Activated CD8-positive, alpha-beta T cell treated with anti-CD3 and anti-CD28 coated beads for 36 hours (primary cell): ENCODE measurements around the gene ZNF343. TPM values are rescaled to one million over a fixed set of nuclear protein-coding genes. Genes with fewer than 3 reads are reported as not detected.

Experiments
- ATAC-seq: fragments of 200-7000 bp; cut with Tn5 transposase; one replicate; pipeline ENCODE4 v1.10.0; 2021; ENCODE audit warnings: mild to moderate bottlenecking, moderate library complexity
- CTCF ChIA-PET: fragments of 350-600 bp; sonication (Branson Sonifier 250); formaldehyde crosslinking; loops from one replicate; lab custom pipeline; 2021; ENCODE audit warnings: antibody characterized with exemption; lab: Charles Lee
- POLR2A ChIA-PET: fragments of 350-600 bp; sonication (Branson Sonifier 250); formaldehyde crosslinking; loops from one replicate; lab custom pipeline; 2021; ENCODE audit warnings: antibody characterized with exemption; lab: Charles Lee
- DNase-seq: peaks from one replicate; pipeline ENCODE4 v3.0.0-alpha.2; 2020
- H3K27ac Mint-ChIP-seq: one replicate; pipeline ENCODE4 v1.8.0; 2021; ENCODE audit warnings: mild to moderate bottlenecking, mixed read lengths
- H3K27me3 Mint-ChIP-seq: one replicate; pipeline ENCODE4 v1.8.0; 2021; ENCODE audit warnings: mixed read lengths
- H3K36me3 Mint-ChIP-seq: one replicate; pipeline ENCODE4 v1.8.0; 2021; ENCODE audit warnings: low read depth, mixed read lengths
- H3K4me1 Mint-ChIP-seq: one replicate; pipeline ENCODE4 v1.8.0; 2021; ENCODE audit warnings: low read depth, mixed read lengths
- H3K4me3 Mint-ChIP-seq: one replicate; pipeline ENCODE4 v1.8.0; 2021; ENCODE audit warnings: mild to moderate bottlenecking, moderate library complexity, mixed read lengths
- H3K9me3 Mint-ChIP-seq: one replicate; pipeline ENCODE4 v1.8.0; 2021; ENCODE audit warnings: mixed read lengths
- intact Hi-C: fragments of 100-400 bp; cut with micrococcal nuclease; formaldehyde crosslinking; loops from one replicate; pipeline ENCODE4 v1.10.0; 2022
- total RNA-seq, 2 experiments: library from RNA; stranded (reverse); gene quantifications; one replicate each; pipeline ENCODE4 v1.2.3, GENCODE V29; 2021
- TF ChIP-seq, protein P1 (sequence below): fragments of 200-600 bp; IDR thresholded peaks from one replicate; pipeline ENCODE4 v1.8.0; 2022; ENCODE audit warnings: antibody characterized with exemption, mild to moderate bottlenecking

Gene ZNF343
- total RNA-seq, 2 experiments from 2014 or later = 8.5 to 9.5 TPM

DNA sequence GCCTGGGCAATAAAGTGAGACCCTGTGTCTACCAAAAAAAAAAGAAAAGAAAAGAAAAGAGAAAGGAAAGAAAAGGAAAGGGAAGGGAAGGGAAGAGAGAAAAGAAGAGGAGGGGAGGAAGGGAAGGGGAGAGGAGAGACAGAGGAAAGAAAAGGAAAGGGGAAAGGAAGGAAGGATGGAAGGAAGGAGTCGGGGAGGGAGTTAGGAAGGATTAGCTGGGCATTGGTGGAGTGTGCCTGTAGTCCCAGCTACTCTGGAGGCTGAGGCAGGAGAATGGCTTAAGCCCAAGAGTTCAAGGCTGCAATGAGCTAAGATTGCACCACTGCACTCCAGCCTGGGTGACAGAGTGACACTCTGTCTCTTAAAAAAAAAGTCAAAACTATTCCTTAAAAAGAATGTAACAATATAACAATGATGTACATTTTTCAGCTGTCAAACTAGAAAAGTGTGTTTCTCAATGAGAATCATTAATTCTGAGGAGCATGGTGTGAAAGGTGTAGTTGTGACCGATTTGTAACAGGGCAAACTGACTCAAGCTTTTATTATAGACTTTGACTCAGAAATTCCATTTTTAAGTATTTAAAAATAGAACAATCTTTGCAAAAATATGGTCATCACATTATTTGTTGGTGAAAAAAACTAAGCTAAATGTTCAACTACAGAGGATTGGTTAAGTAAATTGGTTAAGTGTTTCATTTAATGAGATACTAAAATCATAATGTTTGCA is 52.8 kb downstream of the ZNF343 start:
- CTCF ChIA-PET = interaction anchor here (0.6 to 2.4 kb wide), 11 partner anchors 9 to 248 kb away, joined by 3 to 8 read pairs (median 3); no protein-coding TSS in a partner anchor
- Mint-ChIP-seq H3K27ac (no peak overlapping the region), H3K4me3 (no peak overlapping the region), H3K4me1 (peaks cover 26% of the 10 kb centered on the region), H3K9me3 (no peaks in the 10 kb centered on the region), H3K27me3 (no peaks in the 10 kb centered on the region), H3K36me3 (peaks cover 22% of the 10 kb centered on the region)
- ATAC-seq (no peak), DNase-seq (no peak)
- POLR2A ChIA-PET = interaction anchor here (0.7 to 7.3 kb wide), 3 partner anchors 11 to 22 kb away, joined by 3 to 87 read pairs (median 3); partner anchors contain the start of gene SNRPB
- intact Hi-C loops = loop anchor here (10.0 kb wide), 1 partner anchor 491 kb away; no protein-coding TSS in a partner anchor
- TF ChIP-seq, protein P1, sequence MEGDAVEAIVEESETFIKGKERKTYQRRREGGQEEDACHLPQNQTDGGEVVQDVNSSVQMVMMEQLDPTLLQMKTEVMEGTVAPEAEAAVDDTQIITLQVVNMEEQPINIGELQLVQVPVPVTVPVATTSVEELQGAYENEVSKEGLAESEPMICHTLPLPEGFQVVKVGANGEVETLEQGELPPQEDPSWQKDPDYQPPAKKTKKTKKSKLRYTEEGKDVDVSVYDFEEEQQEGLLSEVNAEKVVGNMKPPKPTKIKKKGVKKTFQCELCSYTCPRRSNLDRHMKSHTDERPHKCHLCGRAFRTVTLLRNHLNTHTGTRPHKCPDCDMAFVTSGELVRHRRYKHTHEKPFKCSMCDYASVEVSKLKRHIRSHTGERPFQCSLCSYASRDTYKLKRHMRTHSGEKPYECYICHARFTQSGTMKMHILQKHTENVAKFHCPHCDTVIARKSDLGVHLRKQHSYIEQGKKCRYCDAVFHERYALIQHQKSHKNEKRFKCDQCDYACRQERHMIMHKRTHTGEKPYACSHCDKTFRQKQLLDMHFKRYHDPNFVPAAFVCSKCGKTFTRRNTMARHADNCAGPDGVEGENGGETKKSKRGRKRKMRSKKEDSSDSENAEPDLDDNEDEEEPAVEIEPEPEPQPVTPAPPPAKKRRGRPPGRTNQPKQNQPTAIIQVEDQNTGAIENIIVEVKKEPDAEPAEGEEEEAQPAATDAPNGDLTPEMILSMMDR = no peak

DNA sequence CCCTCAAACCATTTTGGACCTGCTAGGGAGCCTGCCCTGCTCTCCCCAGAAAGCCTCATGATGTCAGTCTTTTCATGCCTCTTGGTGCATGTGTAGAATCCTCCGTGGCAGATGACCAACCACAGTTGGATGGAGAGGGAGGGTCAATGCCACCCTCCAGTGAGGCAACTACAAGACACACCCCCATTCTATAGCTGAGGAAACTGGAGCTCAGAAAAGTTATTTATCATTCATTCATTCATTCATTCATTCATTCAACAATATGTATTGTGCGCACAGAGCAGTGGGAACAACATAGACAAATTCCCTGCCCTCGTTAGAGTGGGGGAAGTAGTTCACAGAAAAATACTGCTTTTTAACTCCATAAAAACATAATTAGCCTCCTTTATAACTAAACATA is 54.9 kb downstream of the ZNF343 start:
- intact Hi-C loops = loop anchor here (10.0 kb wide), 1 partner anchor 489 kb away; no protein-coding TSS in a partner anchor
- no peak for DNase-seq
- peaks cover 38% of the 10 kb centered on the region for H3K4me1 Mint-ChIP-seq
- no peak for ATAC-seq
- TF ChIP-seq, protein P1 = no peak
- no peak overlapping the region for H3K4me3 Mint-ChIP-seq
- peaks cover 5% of the 10 kb centered on the region for H3K36me3 Mint-ChIP-seq
- ChIA-PET POLR2A (interaction anchor here (2.2 to 2.4 kb wide), 2 partner anchors 9 to 17 kb away, joined by 7 to 11 read pairs; partner anchors contain the start of gene SNRPB), CTCF (interaction anchor here (0.9 to 5.0 kb wide), 11 partner anchors 13 to 246 kb away, joined by 3 to 64 read pairs (median 5); no protein-coding TSS in a partner anchor)
- H3K9me3 Mint-ChIP-seq = no peaks in the 10 kb centered on the region
- no peak overlapping the region for H3K27ac Mint-ChIP-seq
- H3K27me3 Mint-ChIP-seq = no peaks in the 10 kb centered on the region

DNA sequence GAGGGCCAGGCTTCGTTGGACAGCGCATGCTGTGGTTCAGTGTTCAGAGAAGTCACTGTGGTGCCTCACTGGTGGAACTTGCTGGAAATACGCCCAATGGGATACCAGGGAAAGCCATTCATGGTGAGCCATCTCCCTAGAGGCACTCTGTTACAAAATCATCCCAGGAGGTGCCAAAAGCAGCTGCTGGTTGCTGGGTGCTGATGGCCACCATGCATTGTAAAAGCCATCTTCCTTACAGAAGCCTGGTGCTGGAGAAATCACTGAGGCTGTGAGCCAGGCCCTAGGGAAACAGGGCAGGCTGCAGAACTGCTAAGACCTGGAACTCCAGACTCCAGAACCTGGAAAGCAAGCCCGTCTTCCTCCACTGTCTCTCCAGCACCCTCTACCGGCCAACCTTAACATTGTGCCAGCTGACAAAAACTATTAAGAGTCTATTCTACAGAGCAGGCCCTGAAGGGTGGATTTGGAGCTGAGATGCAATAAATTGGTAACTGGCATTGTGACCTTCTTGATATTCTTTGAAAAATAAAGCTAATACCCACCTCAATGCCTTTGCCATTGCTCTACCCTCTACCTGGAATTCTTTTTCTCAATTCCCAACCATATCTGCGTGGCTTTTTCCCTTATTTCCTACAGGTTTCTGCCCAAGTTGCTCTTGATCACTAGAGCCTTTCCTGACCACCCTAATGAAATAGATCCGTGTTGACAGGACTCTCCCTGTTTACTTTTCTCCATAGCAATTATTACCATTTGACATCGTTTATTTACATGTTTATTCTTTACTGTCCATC is 56.6 kb downstream of the ZNF343 start:
- ChIA-PET CTCF (interaction anchor here (0.6 to 5.0 kb wide), 37 partner anchors 9 to 773 kb away, joined by 3 to 64 read pairs (median 5); partner anchors contain the start of gene SNRPB), POLR2A (interaction anchor here (0.8 to 2.4 kb wide), 4 partner anchors 11 to 19 kb away, joined by 4 to 11 read pairs (median 6); partner anchors contain the start of gene SNRPB)
- H3K27me3 Mint-ChIP-seq = no peaks in the 10 kb centered on the region
- intact Hi-C loops = loop anchor here (10.0 kb wide), 1 partner anchor 487 kb away; no protein-coding TSS in a partner anchor
- peak; percentile 79 for DNase-seq
- H3K4me1 Mint-ChIP-seq = peaks cover 31% of the 10 kb centered on the region
- H3K9me3 Mint-ChIP-seq = no peaks in the 10 kb centered on the region
- peak; percentile 72 for ATAC-seq
- no peak overlapping the region for H3K4me3 Mint-ChIP-seq
- peaks cover 3% of the 10 kb centered on the region for H3K36me3 Mint-ChIP-seq
- no peak overlapping the region for H3K27ac Mint-ChIP-seq
- TF ChIP-seq, protein P1 = peak; percentile 91

DNA sequence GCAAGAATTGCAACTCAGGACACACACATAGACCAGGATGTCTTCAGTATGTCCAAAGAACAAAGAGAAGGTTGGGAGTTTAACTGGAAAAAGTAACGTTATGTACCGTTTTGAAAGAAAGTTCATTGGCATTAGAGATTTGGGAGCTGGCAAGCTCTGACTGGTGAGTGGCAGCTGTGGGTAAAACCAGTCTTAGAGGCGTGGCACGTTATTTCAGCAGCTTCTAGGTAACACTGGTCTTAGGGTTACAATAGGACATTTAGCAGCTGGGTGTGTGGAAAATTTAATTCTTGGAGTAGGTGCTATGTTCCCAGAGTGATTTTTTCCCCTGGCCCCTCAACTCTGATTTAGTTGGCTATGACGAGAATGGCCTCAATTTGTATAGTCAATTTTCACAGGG is 57.3 kb downstream of the ZNF343 start:
- Mint-ChIP-seq H3K9me3 (no peaks in the 10 kb centered on the region), H3K27ac (no peak overlapping the region), H3K4me1 (peaks cover 24% of the 10 kb centered on the region), H3K4me3 (no peak overlapping the region), H3K36me3 (no peaks in the 10 kb centered on the region), H3K27me3 (no peaks in the 10 kb centered on the region)
- DNase-seq (no peak), ATAC-seq (no peak)
- ChIA-PET POLR2A (interaction anchor here (0.8 to 1.7 kb wide), 2 partner anchors 15 to 18 kb away, joined by 4 to 5 read pairs; no protein-coding TSS in a partner anchor), CTCF (interaction anchor here (0.6 to 5.0 kb wide), 26 partner anchors 9 to 774 kb away, joined by 3 to 64 read pairs (median 7); partner anchors contain the start of gene SNRPB)
- TF ChIP-seq, protein P1 = no peak
- intact Hi-C loops = loop anchor here (10.0 kb wide), 1 partner anchor 487 kb away; no protein-coding TSS in a partner anchor
